Transverse colon (tissue), 4 donors: ENCODE data around the gene LONP2. TPM values are rescaled to one million over a fixed set of nuclear protein-coding genes. Genes with fewer than 3 reads are reported as not detected.
A peak's percentile ranks its signal among the peaks of the same experiment; 100 is the strongest.
"Not testable (repeated sequence)": the region's sequence is repeated elsewhere in the genome, so short reads cannot be mapped to it uniquely, and the experiment has no call there.

Source experiments
- DNase-seq: peaks from one replicate; pipeline ENCODE4 v3.0.0-alpha.2; 2019
- H3K27ac ChIP-seq, 4 donors: fragments of 200-600 bp; sonication (generic); 2 replicates each; pipeline ENCODE4 v1.5.1; 2016 to 2018; ENCODE audit warnings: inconsistent platforms in 4 of 4
- H3K27me3 ChIP-seq: fragments of 200-600 bp; sonication (generic); 2 replicates; pipeline ENCODE4 v1.5.1; 2017; ENCODE audit warnings: inconsistent platforms
- H3K36me3 ChIP-seq, 4 donors: fragments of 200-600 bp; sonication (generic); 2 replicates each; pipeline ENCODE4 v1.5.1; 2017 to 2019; ENCODE audit warnings: inconsistent platforms in 4 of 4
- H3K4me1 ChIP-seq, 4 donors: fragments of 200-600 bp; sonication (generic); 2 replicates each; pipeline ENCODE4 v1.5.1; 2017 to 2020; ENCODE audit warnings: inconsistent platforms in 4 of 4
- H3K4me3 ChIP-seq, 4 donors: fragments of 200-600 bp; sonication (generic); 1 replicate in 1 of 4; 2 replicates in 3 of 4; pipeline versions ENCODE4 v1.5.1 to v1.6.1; 2017 to 2019; ENCODE audit warnings: inconsistent platforms in 4 of 4
- H3K9me3 ChIP-seq, 2 donors: fragments of 200-600 bp; sonication (generic); 2 replicates each; pipeline ENCODE4 v1.5.1; 2017 to 2019; ENCODE audit warnings: inconsistent platforms in 2 of 2
- EP300 ChIP-seq: sonication (generic); formaldehyde crosslinking; IDR thresholded peaks from one replicate; pipeline ENCODE4 v1.6.1; 2017; ENCODE audit warnings: antibody characterized with exemption, low read depth
- POLR2A ChIP-seq: fragments of 450-650 bp; IDR thresholded peaks from one replicate; pipeline ENCODE4 v1.6.1; 2016; ENCODE audit warnings: antibody characterized with exemption, mild to moderate bottlenecking, moderate library complexity
- POLR2AphosphoS5 ChIP-seq, 3 donors: sonication (generic); formaldehyde crosslinking; IDR thresholded peaks; one replicate each; pipeline ENCODE4 v1.6.1; 2016; ENCODE audit warnings: antibody characterized with exemption in 3 of 3
- WGBS, 2 donors: methylation state at CpG; one replicate each; pipeline ENCODE4 v1.1.5; 2018; ENCODE audit warnings: low coverage in 1 of 2; 5-methylcytosine and 5-hydroxymethylcytosine counted together
- in situ Hi-C, 4 donors: fragments of 200-750 bp; cut with MboI; loops; one replicate each; pipeline versions ENCODE4 v1.15.0 to v1.15.1; 2017; ENCODE audit warnings: low sequenced_read_pairs in 3 of 4, low pct_ligation_motif_present in 1 of 4, low pct_unique_long_range_greater_than_20kb in 1 of 4
- intact Hi-C: fragments of 100-400 bp; cut with DNase I; formaldehyde crosslinking; loops from one replicate; pipeline ENCODE4 v1.15.1; 2023; ENCODE audit warnings: low total_unique reads
- total RNA-seq, 4 donors: library from RNA; depleted of rRNA; stranded (reverse); fragments of >200 nt; gene quantifications; one replicate each; pipeline ENCODE4 v1.1.0, GENCODE V29; 2016
- TF ChIP-seq, protein P1 (sequence below), 5 experiments: fragments of 200-600 bp in 3 of 5; fragments of 450-650 bp in 2 of 5; sonication (generic) in 3 of 5; IDR thresholded peaks; 1 replicate in 2 of 5; 2 replicates in 3 of 5; pipeline ENCODE4 v1.5.1; 2016 to 2017; ENCODE audit warnings: antibody characterized with exemption in 5 of 5, inconsistent platforms in 3 of 5, mild to moderate bottlenecking in 2 of 5, moderate library complexity in 1 of 5

The LONP2 gene
- total RNA-seq, 4 donors from 2014 or later, result 51.3 to 104 (median 65.3) TPM

DNA sequence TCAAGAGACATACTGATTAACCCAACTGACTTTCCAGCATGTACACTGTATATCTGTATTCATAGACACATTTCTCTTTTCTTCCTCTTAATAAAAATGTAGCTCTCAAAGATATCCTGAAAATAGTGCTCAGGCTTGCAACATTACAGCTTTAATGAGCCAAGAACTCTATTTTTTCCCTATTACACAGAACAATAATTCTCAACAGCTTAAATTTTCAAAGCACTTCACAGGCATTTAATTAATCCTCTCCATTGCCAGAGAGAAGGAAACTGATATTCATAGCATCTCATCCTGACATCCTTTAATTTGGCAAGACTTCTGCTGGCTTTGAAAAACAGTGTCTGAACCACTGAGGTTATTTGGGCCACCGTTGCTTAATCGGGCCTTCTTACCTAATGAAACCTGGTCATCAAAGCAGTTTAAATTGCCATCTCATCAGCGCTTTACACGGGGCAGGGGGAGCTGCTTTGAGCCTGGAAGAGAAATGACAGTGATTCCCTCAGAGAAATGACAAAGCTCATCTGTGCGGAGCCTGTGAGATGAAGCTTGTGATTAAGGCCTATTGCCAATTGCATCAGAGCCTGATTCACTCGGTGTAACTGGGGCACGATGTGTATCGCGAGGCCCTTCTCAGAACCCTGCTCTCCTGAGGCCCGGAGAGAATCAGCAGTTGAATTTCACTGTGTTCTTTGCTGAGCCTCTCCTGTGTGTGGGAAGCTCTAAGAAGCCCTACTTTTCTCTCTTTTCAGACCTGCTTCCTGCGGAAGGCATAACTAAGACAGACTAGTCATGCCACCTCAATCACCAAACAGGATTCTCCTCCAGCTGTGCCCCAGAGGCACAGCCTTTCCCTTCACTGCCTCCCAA is 149.6 kb downstream of the LONP2 start:
- Histone ChIP-seq H3K4me1 (no peaks in the 10 kb centered on the region), H3K9me3 (no peaks in the 10 kb centered on the region), H3K27me3 (no peaks in the 10 kb centered on the region), H3K27ac (peak overlapping the region in 3 of 4 donors; percentile 14 to 50 (median 22)), H3K4me3 (no peak overlapping the region), H3K36me3 (no peaks in the 10 kb centered on the region)
- in situ Hi-C loops (loop anchor here in 1 of 4 donors (25.0 kb wide), 1 partner anchor 219 kb away; the partner anchor contains the start of gene N4BP1), intact Hi-C loops (no loop called here)
- TF ChIP-seq POLR2AphosphoS5 (IDR thresholded peaks at IDR 0.05) (peak in 2 of 3 donors; percentile 15 to 21), EP300 (no peak)
- WGBS, 2 donors, result 61 to 85% methylated on average over 3 to 11 of the region's 11 CpGs
- DNase-seq, result no peak

DNA sequence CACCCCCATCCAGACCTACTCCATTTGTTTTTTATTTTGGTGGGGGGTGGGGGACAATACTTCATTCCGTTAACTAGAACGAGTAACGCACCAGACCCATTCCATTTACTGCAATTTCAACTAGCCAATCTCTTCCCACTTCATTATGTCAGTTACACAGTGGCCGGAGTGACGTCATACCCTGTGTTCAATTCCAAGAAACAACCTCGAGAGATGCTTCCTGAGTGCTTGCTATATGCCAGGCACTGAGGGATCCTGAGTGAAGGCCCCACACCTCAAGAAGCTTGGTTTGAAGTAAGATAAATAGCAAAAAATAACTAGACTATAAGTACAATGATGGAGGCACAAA is 150.2 kb downstream of the LONP2 start:
- Histone ChIP-seq H3K9me3 (no peaks in the 10 kb centered on the region), H3K4me3 (no peak overlapping the region), H3K36me3 (no peaks in the 10 kb centered on the region), H3K27me3 (no peaks in the 10 kb centered on the region), H3K27ac (peak overlapping the region in 2 of 4 donors; percentile 22 to 28), H3K4me1 (no peaks in the 10 kb centered on the region)
- intact Hi-C loops (no loop called here), in situ Hi-C loops (loop anchor here in 1 of 4 donors (25.0 kb wide), 1 partner anchor 218 kb away; the partner anchor contains the start of gene N4BP1)
- DNase-seq, result no peak
- WGBS, 2 donors, result 96% methylated on average over 6 of the region's 6 CpGs; no CpG with 5 or more reads in 1 of the 2 donors
- TF ChIP-seq POLR2AphosphoS5 (IDR thresholded peaks at IDR 0.05) (no peak), POLR2A (no peak), EP300 (no peak)
- TF ChIP-seq, protein P1, sequence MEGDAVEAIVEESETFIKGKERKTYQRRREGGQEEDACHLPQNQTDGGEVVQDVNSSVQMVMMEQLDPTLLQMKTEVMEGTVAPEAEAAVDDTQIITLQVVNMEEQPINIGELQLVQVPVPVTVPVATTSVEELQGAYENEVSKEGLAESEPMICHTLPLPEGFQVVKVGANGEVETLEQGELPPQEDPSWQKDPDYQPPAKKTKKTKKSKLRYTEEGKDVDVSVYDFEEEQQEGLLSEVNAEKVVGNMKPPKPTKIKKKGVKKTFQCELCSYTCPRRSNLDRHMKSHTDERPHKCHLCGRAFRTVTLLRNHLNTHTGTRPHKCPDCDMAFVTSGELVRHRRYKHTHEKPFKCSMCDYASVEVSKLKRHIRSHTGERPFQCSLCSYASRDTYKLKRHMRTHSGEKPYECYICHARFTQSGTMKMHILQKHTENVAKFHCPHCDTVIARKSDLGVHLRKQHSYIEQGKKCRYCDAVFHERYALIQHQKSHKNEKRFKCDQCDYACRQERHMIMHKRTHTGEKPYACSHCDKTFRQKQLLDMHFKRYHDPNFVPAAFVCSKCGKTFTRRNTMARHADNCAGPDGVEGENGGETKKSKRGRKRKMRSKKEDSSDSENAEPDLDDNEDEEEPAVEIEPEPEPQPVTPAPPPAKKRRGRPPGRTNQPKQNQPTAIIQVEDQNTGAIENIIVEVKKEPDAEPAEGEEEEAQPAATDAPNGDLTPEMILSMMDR (IDR thresholded peaks at IDR 0.05), result no peak

DNA sequence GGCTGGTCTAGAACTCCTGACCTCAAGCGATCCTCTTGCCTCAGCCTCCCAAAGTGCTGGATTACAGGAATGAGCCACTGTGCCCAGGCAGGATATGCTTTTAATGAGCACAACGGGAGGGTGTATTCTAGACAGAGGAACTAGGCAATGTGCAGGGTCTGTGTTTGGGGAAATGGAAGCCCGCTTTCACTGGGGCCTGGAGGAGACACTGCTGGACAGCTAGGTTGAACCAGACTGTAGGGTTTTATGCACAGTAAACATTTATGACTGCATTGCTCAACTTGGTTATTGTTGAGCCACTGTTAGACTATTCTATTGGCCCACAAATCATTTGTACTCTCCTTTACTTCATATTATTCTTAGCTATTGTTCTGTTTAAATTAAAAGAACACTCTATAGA is 151.3 kb downstream of the LONP2 start:
- no peak for DNase-seq
- TF ChIP-seq POLR2A (no peak), EP300 (no peak), POLR2AphosphoS5 (IDR thresholded peaks at IDR 0.05) (no peak)
- TF ChIP-seq, protein P1 (IDR thresholded peaks at IDR 0.05), result no peak
- Histone ChIP-seq H3K27me3 (no peaks in the 10 kb centered on the region), H3K9me3 (no peaks in the 10 kb centered on the region), H3K36me3 (no peaks in the 10 kb centered on the region), H3K4me3 (no peak overlapping the region), H3K4me1 (no peaks in the 10 kb centered on the region), H3K27ac (no peak overlapping the region)
- WGBS, 2 donors, result 69 to 85% methylated on average over 2 to 3 of the region's 3 CpGs
- intact Hi-C loops, result no loop called here
- in situ Hi-C loops, result loop anchor here in 1 of 4 donors (25.0 kb wide), 1 partner anchor 217 kb away; the partner anchor contains the start of gene N4BP1

DNA sequence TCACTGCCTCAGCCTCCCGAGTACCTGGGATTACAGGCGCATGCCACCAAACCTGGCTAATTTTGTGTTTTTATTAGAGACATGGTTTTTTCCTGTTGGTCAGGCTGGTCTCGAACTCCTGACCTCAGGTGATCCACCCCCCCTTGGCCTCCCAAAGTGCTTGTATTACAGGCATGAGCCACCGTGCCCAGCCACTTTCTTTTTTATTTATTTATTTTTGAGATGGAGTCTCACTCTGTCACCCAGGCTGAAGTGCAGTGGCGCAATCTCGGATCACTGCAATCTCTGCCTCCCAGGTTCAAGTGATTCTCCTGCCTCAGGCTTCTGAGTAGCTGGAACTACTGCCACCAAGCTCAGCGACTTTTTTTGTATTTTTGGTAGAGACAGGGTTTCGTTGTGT is 158.4 kb downstream of the LONP2 start:
- H3K4me3 ChIP-seq, H3K9me3 ChIP-seq, H3K27me3 ChIP-seq, in situ Hi-C loops, DNase-seq, intact Hi-C loops, H3K27ac ChIP-seq, H3K36me3 ChIP-seq: not testable (repeated sequence)
- H3K4me1 ChIP-seq, result peaks cover 9 to 22% (median 16%) of the 10 kb centered on the region in 4 donors
- WGBS, 2 donors, result 91 to 95% methylated on average over 4 to 8 of the region's 8 CpGs

DNA sequence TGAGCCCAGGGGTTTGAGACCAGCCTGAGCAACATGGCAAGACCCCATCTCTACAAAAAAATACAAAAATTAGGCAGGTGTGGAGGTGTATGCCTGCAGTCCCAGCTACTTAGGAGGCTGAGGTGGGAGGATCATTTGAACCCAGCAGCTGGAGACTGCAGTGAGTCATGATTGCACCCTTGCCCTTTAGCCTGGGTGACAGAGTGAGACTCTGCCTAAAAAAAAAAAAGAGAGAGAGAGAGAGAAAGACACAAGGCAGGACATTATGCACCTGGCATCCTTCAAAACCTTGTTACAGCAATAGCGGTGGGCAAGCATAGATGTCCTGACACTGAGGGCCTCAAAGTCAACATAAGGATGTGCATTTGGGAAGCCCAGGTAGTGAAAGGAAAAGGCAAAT is 161.1 kb downstream of the LONP2 start:
- TF ChIP-seq POLR2AphosphoS5 (IDR thresholded peaks at IDR 0.05) (no peak), EP300 (no peak), POLR2A (no peak)
- TF ChIP-seq, protein P1 (IDR thresholded peaks at IDR 0.05), result no peak
- H3K36me3 ChIP-seq, result no peaks in the 10 kb centered on the region
- no peak for DNase-seq
- in situ Hi-C loops (no loop called here), intact Hi-C loops (no loop called here)
- peak overlapping the region; percentile 75 to 89 (median 84) for H3K27ac ChIP-seq
- H3K27me3 ChIP-seq, result no peaks in the 10 kb centered on the region
- no peak overlapping the region for H3K4me3 ChIP-seq
- H3K9me3 ChIP-seq, result no peaks in the 10 kb centered on the region
- WGBS, 2 donors, result 94% methylated on average over 1 of the region's 1 CpG; no CpG with 5 or more reads in 1 of the 2 donors
- H3K4me1 ChIP-seq, result peaks cover 9 to 37% (median 24%) of the 10 kb centered on the region in 4 donors
